Ovary (tissue), 1 donor: ENCODE results near the gene SCN4A.

Experiments
- EP300 ChIP-seq: sonication (generic); formaldehyde crosslinking; IDR thresholded peaks from one replicate; pipeline ENCODE4 v1.6.1; 2017; ENCODE audit warnings: antibody characterized with exemption
- POLR2A ChIP-seq: fragments of 450-650 bp; IDR thresholded peaks from one replicate; pipeline ENCODE4 v1.6.1; 2017; ENCODE audit warnings: antibody characterized with exemption, mild to moderate bottlenecking, moderate library complexity

GRCh38 chr17:63969278-63969677, 3.4 kb downstream of the SCN4A start:
- TF ChIP-seq POLR2A = no peak
- no peak for TF ChIP-seq EP300
